ENCODE measurements around the gene ZFAND6.

- TF ChIP-seq, protein P1, sequence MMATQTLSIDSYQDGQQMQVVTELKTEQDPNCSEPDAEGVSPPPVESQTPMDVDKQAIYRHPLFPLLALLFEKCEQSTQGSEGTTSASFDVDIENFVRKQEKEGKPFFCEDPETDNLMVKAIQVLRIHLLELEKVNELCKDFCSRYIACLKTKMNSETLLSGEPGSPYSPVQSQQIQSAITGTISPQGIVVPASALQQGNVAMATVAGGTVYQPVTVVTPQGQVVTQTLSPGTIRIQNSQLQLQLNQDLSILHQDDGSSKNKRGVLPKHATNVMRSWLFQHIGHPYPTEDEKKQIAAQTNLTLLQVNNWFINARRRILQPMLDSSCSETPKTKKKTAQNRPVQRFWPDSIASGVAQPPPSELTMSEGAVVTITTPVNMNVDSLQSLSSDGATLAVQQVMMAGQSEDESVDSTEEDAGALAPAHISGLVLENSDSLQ (IDR thresholded peaks at IDR 0.05), result no peak
- no peak for TF ChIP-seq LEF1 (IDR thresholded peaks at IDR 0.05; ENCODE audit: borderline replicate concordance)
- no peak for TF ChIP-seq ARNT (IDR thresholded peaks at IDR 0.05)
- no peak for TF ChIP-seq ELF4 (IDR thresholded peaks at IDR 0.05)
- TF ChIP-seq BHLHE40 (IDR thresholded peaks at IDR 0.05; ENCODE audit: borderline replicate concordance), result no peak
- no peak for TF ChIP-seq SP1 (IDR thresholded peaks at IDR 0.05)
- no peak for TF ChIP-seq FOXA1 (IDR thresholded peaks at IDR 0.05)
- no peak for TF ChIP-seq ZNF384 (IDR thresholded peaks at IDR 0.05)
Observed at GRCh38 chr15:80153900-80154299, 94.4 kb downstream of the ZFAND6 start.

Data from HEK293T (cell line).